Stimulated activated CD4-positive, alpha-beta T cell treated with anti-CD3 and anti-CD28 coated beads, Interleukin-12 subunit alpha, Interleukin-12 subunit beta, amount 100 ng/mL, for 48 hours (primary cell): Measurements from ENCODE around the gene TRMT1L.

Source experiments
- DNase-seq, 3 donors: peaks; one replicate each; pipeline ENCODE4 v3.0.0-alpha.2; 2020; ENCODE audit warnings: low read depth in 2 of 3, low spot score in 1 of 3

TRMT1L gene

DNA sequence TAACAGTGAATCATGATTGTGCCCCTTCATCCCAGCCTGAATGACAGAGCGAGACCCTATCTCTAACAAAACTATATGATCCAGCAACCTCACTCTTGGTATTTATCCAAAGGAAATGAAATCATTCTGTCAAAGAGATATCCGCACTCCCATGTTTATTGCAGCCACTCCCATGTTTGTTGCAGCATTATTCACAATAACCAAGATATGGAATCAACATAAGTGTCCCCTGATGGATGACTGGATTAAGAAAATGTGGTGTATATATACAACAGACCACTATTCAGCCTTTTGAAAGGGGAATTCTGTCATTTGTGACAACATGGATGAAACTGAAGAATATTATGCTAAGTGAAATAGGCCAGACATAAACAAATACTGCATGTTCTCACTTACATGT is 44.4 kb downstream of the TRMT1L start:
- no peak for DNase-seq

- DNase-seq, result no peak
These were observed 44.9 kb downstream of the TRMT1L start for GRCh38 chr1:185111873-185112272.

GRCh38 chr1:185110145-185110544 is 46.6 kb downstream of the TRMT1L start:
- DNase-seq, result no peak

DNA sequence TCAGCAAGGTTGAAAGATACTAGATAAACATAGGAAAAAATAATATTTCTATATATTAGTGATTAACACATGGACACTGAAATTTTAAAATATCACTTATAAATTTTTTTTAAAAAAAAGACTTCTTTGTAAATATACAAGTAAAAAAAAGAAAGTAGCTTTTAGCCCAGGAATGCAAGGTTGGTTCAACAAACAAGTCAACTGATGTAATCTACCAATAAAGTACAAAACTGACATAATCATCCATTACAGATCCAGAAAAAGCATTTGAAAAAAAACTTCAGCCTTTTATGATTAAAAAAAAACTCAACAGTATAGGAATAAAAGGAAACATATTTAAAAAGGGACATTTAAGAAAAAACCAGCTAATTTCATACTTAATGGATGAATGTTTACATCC is 48.4 kb downstream of the TRMT1L start:
- DNase-seq, result no peak

DNA sequence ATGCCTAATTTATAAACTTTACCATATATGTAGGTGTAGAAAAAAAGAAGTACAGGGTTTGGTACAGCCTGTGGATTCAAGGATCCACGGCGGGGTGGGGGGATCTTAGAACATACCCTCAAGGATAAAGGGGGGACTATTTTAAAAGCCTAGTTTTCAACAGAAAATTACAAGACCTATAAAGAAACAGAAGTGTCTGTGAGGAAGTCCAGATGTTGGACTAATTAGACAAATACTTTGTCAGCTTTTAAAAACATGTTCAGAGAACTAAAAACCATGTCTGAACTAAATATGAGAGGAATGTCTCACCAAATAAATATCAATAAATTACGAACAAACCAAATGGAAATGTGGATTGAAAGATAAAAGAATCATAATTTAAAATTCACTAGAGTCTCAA is 51.6 kb downstream of the TRMT1L start:
- no peak for DNase-seq

GRCh38 chr1:185104083-185104482 is 52.7 kb downstream of the TRMT1L start:
- no peak for DNase-seq

DNA sequence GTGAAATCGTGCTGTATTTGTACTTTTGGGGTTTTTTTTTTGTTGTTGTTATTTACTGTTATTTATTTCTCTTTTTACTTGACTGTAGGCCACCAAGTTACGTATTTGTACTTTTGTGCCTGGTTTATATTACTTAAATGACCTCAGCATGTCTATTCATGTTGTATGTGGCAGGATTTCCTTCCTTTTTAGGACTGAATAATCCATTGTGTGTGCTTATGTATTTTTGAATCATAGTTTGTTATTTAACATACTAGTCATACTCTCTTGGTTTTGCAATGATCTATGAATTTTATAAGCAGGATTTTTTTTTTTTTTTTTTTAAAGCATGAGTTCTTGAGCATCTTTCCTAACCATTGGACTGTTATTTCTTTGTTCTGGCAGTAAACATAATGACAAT is 60.2 kb downstream of the TRMT1L start:
- DNase-seq, result no peak

- no peak for DNase-seq
These were observed 62.0 kb downstream of the TRMT1L start for GRCh38 chr1:185094761-185095160.

- no peak for DNase-seq
These were observed 65.3 kb downstream of the TRMT1L start for GRCh38 chr1:185091480-185091879.

GRCh38 chr1:185087746-185088145 is 69.0 kb downstream of the TRMT1L start:
- DNase-seq, result no peak

GRCh38 chr1:185087101-185087500 is 69.7 kb downstream of the TRMT1L start:
- DNase-seq, result no peak

DNA sequence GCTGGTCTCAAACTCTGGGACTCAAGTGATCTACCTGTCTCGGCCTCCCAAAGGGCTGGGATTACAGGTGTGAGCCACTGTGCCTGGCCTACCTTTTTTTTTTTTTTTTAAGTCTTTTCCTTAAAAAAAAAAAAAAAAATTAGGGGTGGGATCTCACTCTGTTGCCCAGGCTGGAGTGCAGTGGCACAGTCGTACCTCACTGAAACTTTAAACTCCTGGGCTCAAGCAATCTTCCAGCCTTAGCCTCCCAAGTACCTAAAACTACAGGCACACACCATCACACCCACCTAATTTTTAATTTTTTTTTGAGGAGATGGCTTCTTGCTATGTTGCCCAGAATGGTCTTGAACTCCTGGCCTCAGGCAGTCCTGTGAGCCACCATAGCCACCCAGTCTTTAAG is 72.9 kb downstream of the TRMT1L start:
- no peak for DNase-seq

GRCh38 chr1:185080422-185080821 is 76.3 kb downstream of the TRMT1L start:
- no peak for DNase-seq

- DNase-seq, result no peak
These were observed 79.4 kb downstream of the TRMT1L start for GRCh38 chr1:185077374-185077773.

GRCh38 chr1:185075476-185075875 is 81.3 kb downstream of the TRMT1L start:
- no peak for DNase-seq

DNA sequence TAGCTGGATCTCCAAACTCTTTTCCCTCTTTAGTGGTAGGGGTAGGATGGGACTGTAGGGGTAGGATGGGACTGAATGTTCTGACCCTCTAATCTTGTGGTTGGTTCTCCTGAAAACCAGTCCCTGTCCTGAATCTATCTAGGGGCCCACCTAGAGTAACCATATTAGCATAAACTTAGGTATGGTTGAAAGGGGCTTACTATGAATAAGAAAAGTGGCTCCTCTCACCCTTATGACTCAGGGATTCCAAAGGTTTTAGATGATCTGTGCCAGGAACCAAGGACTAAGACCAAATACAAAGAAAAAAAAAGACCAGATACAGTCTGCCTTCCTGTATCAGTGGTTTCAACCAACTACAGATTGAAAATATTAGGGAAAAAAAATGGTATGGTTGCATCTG is 82.4 kb downstream of the TRMT1L start:
- DNase-seq, result no peak

DNA sequence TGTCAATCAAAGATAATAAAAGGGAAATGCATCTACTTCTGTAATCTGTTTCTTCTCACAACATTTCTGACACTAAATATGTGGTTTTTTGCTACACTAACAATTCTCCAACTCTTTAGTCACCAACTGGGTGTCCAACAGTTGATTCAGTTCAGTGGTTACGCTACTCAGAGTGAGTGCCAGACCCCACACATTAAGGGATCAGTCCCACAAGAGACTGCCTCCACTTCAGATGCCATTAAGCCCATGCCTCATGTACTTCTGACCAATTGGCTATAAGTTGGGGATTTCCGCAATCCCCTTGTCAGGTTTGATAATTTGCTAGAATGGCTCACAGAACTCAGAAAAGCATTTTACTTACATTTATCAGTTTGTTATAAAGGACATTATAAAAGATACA is 83.0 kb downstream of the TRMT1L start:
- DNase-seq, result no peak

DNA sequence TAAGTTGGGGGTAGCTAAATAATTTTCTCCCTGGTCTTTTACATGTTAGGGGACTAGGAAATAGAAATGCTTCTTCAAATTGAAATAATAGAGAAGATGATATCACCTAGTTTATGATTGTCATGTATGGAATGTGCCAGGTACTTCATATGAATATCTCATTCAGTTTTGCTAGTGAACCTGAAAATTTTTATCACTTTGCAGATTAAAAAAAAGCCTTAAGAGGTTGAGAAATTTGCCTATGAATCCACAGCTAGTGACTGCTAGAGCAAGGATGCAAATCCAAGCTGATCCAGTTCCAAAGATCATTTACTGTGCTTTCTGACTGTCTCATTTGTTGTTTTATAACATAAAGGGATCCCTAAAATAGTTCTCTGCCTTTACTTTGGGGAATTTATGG is 86.7 kb downstream of the TRMT1L start:
- no peak for DNase-seq

DNA sequence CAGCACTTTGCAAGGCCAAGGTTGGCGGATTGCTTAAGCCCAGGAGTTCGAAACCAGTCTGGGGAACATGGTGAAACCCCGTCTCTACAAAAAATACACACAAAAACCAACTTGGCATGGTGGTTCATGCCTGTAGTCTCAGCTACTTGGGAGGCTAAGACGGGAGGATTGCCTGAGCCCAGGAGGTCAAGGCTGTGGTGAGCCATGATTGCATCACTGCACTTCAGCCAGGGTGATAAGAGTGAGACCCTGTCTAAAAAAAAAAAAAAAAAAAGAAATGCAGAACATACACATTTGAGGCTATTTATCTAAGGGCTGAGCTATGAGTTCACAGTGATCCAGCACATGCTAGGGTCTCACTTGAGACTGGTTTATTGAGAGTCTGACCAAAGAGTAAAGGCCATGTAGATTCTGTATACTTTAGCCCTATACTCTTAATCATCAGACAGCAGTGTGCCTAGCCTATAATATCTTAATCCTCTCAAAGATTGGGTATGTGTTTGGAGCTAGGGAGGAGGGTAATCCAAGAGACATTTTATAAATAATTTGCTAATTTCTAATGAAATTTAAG is 87.5 kb downstream of the TRMT1L start:
- no peak for DNase-seq

DNA sequence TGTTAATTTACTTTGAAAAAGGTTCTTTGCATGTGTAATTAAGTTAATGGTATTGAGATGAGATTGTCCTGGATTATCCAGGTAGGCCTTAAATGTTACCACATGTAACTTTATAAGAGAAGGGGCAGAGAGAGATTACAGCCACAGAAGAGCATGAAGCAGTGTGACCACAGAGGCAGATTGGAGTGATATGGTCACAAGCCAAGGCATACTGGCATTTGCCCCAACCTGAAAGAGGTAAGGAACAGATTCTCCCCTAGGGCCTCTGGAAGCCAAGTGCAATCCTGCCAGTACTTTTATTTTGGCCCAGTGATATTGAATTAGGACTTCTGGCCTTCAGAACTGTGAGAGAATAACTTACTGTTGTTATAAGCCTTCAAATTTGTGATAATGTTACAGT is 88.4 kb downstream of the TRMT1L start:
- no peak for DNase-seq
